Measurements from ENCODE around the gene MBNL2. TPM values are rescaled to one million over a fixed set of nuclear protein-coding genes. Genes with fewer than 3 reads are reported as not detected.

MBNL2 gene
- total and polyA plus RNA-seq, 2 experiments from 2014 or later, result 0.55 to 3.2 TPM

DNA sequence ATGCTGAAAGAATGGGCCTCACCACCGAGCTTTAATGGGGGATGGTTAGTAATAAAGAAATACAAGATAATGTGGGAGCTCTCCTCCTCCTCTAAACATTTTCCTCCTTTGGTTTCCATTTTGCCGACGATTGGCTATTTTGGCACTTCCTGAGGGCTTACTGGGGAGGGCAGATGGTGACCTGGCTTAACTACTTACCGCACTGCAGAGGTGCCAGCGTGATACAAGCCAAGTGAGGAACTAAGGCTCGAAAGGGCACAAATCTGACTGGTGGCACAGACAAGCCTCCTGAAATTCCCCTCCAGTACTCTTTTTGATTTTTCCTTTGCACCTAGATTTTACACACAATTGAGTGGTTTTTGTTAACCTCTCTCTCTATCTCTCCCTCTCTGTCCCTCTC is 158.6 kb downstream of the MBNL2 start:
- TF ChIP-seq, protein P1, sequence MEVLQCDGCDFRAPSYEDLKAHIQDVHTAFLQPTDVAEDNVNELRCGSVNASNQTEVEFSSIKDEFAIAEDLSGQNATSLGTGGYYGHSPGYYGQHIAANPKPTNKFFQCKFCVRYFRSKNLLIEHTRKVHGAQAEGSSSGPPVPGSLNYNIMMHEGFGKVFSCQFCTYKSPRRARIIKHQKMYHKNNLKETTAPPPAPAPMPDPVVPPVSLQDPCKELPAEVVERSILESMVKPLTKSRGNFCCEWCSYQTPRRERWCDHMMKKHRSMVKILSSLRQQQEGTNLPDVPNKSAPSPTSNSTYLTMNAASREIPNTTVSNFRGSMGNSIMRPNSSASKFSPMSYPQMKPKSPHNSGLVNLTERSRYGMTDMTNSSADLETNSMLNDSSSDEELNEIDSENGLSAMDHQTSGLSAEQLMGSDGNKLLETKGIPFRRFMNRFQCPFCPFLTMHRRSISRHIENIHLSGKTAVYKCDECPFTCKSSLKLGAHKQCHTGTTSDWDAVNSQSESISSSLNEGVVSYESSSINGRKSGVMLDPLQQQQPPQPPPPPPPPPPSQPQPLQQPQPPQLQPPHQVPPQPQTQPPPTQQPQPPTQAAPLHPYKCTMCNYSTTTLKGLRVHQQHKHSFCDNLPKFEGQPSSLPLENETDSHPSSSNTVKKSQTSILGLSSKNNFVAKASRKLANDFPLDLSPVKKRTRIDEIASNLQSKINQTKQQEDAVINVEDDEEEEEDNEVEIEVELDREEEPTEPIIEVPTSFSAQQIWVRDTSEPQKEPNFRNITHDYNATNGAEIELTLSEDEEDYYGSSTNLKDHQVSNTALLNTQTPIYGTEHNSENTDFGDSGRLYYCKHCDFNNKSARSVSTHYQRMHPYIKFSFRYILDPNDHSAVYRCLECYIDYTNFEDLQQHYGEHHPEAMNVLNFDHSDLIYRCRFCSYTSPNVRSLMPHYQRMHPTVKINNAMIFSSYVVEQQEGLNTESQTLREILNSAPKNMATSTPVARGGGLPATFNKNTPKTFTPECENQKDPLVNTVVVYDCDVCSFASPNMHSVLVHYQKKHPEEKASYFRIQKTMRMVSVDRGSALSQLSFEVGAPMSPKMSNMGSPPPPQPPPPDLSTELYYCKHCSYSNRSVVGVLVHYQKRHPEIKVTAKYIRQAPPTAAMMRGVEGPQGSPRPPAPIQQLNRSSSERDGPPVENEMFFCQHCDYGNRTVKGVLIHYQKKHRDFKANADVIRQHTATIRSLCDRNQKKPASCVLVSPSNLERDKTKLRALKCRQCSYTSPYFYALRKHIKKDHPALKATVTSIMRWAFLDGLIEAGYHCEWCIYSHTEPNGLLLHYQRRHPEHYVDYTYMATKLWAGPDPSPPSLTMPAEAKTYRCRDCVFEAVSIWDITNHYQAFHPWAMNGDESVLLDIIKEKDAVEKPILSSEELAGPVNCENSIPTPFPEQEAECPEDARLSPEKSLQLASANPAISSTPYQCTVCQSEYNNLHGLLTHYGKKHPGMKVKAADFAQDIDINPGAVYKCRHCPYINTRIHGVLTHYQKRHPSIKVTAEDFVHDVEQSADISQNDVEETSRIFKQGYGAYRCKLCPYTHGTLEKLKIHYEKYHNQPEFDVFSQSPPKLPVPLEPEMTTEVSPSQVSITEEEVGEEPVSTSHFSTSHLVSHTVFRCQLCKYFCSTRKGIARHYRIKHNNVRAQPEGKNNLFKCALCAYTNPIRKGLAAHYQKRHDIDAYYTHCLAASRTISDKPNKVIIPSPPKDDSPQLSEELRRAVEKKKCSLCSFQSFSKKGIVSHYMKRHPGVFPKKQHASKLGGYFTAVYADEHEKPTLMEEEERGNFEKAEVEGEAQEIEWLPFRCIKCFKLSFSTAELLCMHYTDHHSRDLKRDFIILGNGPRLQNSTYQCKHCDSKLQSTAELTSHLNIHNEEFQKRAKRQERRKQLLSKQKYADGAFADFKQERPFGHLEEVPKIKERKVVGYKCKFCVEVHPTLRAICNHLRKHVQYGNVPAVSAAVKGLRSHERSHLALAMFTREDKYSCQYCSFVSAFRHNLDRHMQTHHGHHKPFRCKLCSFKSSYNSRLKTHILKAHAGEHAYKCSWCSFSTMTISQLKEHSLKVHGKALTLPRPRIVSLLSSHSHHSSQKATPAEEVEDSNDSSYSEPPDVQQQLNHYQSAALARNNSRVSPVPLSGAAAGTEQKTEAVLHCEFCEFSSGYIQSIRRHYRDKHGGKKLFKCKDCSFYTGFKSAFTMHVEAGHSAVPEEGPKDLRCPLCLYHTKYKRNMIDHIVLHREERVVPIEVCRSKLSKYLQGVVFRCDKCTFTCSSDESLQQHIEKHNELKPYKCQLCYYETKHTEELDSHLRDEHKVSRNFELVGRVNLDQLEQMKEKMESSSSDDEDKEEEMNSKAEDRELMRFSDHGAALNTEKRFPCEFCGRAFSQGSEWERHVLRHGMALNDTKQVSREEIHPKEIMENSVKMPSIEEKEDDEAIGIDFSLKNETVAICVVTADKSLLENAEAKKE (CRISPR knock-in tag; IDR thresholded peaks at IDR 0.05), result no peak
- no peak for TF ChIP-seq EZH2phosphoT487 (IDR thresholded peaks at IDR 0.05; ENCODE audit: unreplicated experiment)
- no peak overlapping the region for H3K4me3 Mint-ChIP-seq
- H3K27ac Mint-ChIP-seq, result no peak overlapping the region
- no peak for ATAC-seq
- no peak for DNase-seq (ENCODE audit: low spot score)
- Histone ChIP-seq H3K9me2 (ENCODE audit: insufficient read depth) (peaks cover 3% of the 10 kb centered on the region; the same call in 1 of the 2 replicates), H4K20me1 (replicated peaks; ENCODE audit: insufficient read depth) (no peaks in the 10 kb centered on the region), H3K36me3 (ENCODE audit: insufficient read depth) (no peaks in the 10 kb centered on the region), H3F3A (replicated peaks; ENCODE audit: low read depth) (no peaks in the 10 kb centered on the region), H3K79me2 (replicated peaks; ENCODE audit: insufficient read depth) (no peaks in the 10 kb centered on the region), H2AFZ (no peak overlapping the region), H3K4me2 (no peak overlapping the region), H3K4me3 (no peak overlapping the region), H3K27me3 (ENCODE audit: insufficient read depth) (no peaks in the 10 kb centered on the region), H3K4me1 (ENCODE audit: insufficient read depth) (no peaks in the 10 kb centered on the region), H3K27ac (ENCODE audit: low read depth) (no peak overlapping the region)
- H3K9me3 Mint-ChIP-seq, result no peaks in the 10 kb centered on the region; the same call in 2 of the 3 replicates
- H3K36me3 Mint-ChIP-seq (ENCODE audit: low read depth), result no peaks in the 10 kb centered on the region
- no peaks in the 10 kb centered on the region for H3K27me3 Mint-ChIP-seq (ENCODE audit: insufficient read depth, low read depth, poor library complexity)
- H3K4me1 Mint-ChIP-seq, result no peaks in the 10 kb centered on the region; the same call in 2 of the 3 replicates

DNA sequence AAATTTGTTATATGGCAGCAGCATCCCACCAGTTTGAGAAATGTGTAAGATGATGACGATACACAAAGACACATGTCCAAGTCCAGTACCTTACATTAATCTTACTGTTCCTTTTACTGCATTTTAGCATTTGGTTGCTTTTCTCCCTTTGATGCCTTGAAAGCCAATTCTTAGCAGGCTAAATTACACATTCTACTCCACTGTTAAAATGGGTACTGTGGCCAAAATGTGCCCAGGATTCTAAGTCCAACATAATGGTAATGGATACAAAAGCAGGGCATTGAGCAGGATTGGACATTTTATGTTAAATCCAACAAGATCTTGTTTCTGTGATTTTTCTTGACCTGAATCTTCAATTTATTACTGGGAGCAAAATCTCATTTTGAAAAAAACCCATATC is 159.1 kb downstream of the MBNL2 start:
- no peaks in the 10 kb centered on the region for H3K79me2 ChIP-seq (replicated peaks; ENCODE audit: insufficient read depth)
- Mint-ChIP-seq H3K9me3 (no peaks in the 10 kb centered on the region), H3K27ac (no peak overlapping the region), H3K36me3 (ENCODE audit: low read depth) (no peaks in the 10 kb centered on the region), H3K4me1 (no peaks in the 10 kb centered on the region; the same call in 2 of the 3 replicates), H3K27me3 (ENCODE audit: insufficient read depth, low read depth, poor library complexity) (no peaks in the 10 kb centered on the region), H3K4me3 (no peak overlapping the region)
- ATAC-seq, result no peak
- no peaks in the 10 kb centered on the region for H3F3A ChIP-seq (replicated peaks; ENCODE audit: low read depth)
- no peak overlapping the region for H3K4me2 ChIP-seq
- no peaks in the 10 kb centered on the region for H3K4me1 ChIP-seq (ENCODE audit: insufficient read depth)
- H3K36me3 ChIP-seq (ENCODE audit: insufficient read depth), result no peaks in the 10 kb centered on the region
- H2AFZ ChIP-seq, result no peak overlapping the region
- no peak for DNase-seq (ENCODE audit: low spot score)
- peaks cover 8% of the 10 kb centered on the region for H3K9me2 ChIP-seq (ENCODE audit: insufficient read depth)
- no peak overlapping the region for H3K4me3 ChIP-seq
- H3K27me3 ChIP-seq (ENCODE audit: insufficient read depth), result no peaks in the 10 kb centered on the region
- TF ChIP-seq, protein P2, sequence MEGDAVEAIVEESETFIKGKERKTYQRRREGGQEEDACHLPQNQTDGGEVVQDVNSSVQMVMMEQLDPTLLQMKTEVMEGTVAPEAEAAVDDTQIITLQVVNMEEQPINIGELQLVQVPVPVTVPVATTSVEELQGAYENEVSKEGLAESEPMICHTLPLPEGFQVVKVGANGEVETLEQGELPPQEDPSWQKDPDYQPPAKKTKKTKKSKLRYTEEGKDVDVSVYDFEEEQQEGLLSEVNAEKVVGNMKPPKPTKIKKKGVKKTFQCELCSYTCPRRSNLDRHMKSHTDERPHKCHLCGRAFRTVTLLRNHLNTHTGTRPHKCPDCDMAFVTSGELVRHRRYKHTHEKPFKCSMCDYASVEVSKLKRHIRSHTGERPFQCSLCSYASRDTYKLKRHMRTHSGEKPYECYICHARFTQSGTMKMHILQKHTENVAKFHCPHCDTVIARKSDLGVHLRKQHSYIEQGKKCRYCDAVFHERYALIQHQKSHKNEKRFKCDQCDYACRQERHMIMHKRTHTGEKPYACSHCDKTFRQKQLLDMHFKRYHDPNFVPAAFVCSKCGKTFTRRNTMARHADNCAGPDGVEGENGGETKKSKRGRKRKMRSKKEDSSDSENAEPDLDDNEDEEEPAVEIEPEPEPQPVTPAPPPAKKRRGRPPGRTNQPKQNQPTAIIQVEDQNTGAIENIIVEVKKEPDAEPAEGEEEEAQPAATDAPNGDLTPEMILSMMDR (conservative IDR thresholded peaks at IDR 0.05; ENCODE audit: low read depth in 2 of 2), result no peak
- no peak for TF ChIP-seq EZH2phosphoT487 (IDR thresholded peaks at IDR 0.05; ENCODE audit: unreplicated experiment)
- no peak for TF ChIP-seq NANOG (IDR thresholded peaks at IDR 0.05; ENCODE audit: borderline replicate concordance)
- TF ChIP-seq ZNF331 (CRISPR knock-in tag; IDR thresholded peaks at IDR 0.05; ENCODE audit: low read depth), result no peak
- no peaks in the 10 kb centered on the region for H4K20me1 ChIP-seq (replicated peaks; ENCODE audit: insufficient read depth)
- H3K27ac ChIP-seq (ENCODE audit: low read depth), result no peak overlapping the region
